Lower leg skin (tissue), 3 donors: ENCODE results near the gene RNF207.

ENCODE experiments used
- POLR2A ChIP-seq, 2 donors: fragments of 450-650 bp; IDR thresholded peaks; one replicate each; pipeline ENCODE4 v1.6.1; 2016 to 2017; ENCODE audit warnings: antibody characterized with exemption in 2 of 2, mild to moderate bottlenecking in 1 of 2, moderate library complexity in 1 of 2
- TF ChIP-seq, protein P1 (sequence below), 3 donors: fragments of 450-650 bp; IDR thresholded peaks; one replicate each; pipeline ENCODE4 v1.5.1; 2016; ENCODE audit warnings: antibody characterized with exemption in 3 of 3, mild to moderate bottlenecking in 3 of 3, moderate library complexity in 2 of 3

DNA sequence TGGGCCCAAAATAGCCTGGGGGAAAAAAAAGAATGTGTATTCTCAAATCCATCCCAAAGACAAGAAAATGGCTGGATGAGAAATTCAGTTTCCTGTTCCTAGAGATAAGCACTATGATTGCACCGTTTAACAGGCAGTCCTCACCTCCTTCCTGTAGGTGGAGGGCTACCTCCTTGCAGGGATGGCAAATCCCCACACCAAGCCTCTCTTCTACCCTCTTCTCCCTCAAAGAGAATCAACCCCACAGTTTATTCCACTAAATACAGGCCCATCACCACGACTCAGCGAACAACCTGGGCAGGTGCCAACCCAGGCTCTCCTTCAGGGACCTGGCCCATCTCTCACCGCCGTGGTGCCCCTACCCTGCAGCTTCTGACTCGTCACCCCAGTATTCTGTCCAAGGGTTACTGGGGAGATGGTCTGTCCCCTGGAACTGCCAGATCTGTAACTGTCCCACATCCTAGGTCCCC is 22.4 kb upstream of the RNF207 start:
- no peak for TF ChIP-seq POLR2A (IDR thresholded peaks at IDR 0.05)
- TF ChIP-seq, protein P1, sequence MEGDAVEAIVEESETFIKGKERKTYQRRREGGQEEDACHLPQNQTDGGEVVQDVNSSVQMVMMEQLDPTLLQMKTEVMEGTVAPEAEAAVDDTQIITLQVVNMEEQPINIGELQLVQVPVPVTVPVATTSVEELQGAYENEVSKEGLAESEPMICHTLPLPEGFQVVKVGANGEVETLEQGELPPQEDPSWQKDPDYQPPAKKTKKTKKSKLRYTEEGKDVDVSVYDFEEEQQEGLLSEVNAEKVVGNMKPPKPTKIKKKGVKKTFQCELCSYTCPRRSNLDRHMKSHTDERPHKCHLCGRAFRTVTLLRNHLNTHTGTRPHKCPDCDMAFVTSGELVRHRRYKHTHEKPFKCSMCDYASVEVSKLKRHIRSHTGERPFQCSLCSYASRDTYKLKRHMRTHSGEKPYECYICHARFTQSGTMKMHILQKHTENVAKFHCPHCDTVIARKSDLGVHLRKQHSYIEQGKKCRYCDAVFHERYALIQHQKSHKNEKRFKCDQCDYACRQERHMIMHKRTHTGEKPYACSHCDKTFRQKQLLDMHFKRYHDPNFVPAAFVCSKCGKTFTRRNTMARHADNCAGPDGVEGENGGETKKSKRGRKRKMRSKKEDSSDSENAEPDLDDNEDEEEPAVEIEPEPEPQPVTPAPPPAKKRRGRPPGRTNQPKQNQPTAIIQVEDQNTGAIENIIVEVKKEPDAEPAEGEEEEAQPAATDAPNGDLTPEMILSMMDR (IDR thresholded peaks at IDR 0.05), result no peak
